HG03280 (cell line): ENCODE results near the gene PASK.
A peak's percentile ranks its signal among the peaks of the same experiment; 100 is the strongest.
"Not testable (repeated sequence)": the region's sequence is repeated elsewhere in the genome, so short reads cannot be mapped to it uniquely, and the experiment has no call there.

Experiments used
- ATAC-seq: cut with Tn5 transposase; IDR thresholded peaks from one replicate; pipeline ENCODE4 v1.9.1; 2021; ENCODE audit warnings: mild to moderate bottlenecking, moderate library complexity; ENCODE audit not compliant: unreplicated experiment

PASK gene

DNA sequence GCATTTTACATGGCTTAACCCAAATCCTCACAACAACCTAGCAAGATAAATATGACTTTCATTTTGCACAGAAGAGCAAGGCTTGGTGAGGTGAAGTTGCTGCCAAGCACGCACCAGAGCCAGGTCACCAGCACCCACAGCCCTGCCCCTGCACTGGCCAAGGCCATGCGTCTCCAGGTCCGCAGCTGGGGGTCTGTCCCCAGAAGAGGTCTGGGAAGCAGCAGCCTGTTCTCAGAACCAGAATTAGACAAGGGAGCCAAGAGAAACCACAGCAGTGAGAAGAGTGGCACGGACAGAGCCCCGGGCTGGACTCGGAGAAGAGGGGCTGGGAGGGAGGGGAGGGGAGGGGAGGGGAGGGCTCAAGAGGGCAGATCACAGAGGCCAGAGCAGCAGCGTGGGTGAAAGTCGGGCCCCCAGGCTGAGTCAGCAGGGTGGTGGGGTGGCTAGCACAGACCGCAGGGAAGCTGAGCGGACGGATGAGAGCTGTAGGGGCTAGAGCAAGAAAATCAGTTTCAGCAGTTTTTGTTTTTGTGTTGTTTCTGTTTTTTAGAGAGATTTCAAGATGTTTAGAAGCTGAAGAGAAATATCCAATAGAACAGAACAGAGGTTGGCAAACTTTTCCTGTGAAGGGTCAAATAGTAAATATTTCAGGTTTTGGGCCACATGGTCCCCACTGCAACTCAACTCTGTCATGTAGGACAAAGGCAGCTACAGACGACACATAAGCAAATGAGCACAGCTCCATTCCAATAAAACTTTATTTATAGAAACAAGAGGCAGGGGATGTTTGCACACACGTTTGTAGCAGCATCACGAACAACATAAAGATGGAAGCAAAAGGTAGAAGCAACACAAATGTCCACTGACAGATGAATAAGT is 39.8 kb downstream of the PASK start:
- no peak for ATAC-seq

DNA sequence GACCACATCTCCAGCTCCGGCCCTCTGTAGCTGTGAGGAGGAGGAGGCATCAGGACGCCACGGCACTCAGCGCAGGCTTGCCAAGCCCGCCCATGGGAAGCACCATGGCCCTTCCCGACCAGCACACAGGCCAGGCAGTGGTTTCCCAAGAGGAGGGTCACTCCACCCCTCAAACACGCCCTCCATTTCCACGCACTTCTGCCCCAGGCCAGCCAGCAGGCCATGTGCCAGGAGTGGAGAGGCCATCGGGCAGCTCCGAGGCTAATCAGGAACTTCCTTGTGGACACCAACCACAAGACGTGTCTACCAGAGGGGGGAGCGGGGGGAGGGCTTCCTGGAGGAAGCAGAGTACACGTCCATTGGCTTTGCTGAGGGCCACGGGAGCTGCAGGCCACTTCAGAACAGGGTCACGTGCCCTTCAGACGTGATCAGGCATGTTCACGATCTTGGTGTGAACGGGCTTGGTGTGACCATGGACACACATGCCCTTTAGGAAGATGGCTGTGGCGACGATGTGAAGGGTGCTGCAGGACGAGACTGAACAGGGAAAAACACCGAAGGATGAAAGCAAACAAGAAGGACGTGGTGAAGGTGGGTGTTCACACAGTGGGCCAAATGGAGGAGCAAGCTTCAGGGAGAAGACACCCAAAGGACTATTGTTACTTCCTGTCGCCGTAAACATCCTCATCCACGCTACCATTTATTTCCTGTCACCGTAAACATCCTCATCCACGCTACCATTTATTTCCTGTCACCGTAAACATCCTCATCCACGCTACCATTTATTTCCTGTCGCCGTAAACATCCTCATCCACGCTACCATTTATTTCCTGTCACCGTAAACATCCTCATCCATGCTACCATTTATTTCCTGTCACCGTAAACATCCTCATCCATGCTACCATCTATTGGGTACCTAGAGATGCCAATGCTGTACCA is 40.7 kb downstream of the PASK start:
- no peak for ATAC-seq

DNA sequence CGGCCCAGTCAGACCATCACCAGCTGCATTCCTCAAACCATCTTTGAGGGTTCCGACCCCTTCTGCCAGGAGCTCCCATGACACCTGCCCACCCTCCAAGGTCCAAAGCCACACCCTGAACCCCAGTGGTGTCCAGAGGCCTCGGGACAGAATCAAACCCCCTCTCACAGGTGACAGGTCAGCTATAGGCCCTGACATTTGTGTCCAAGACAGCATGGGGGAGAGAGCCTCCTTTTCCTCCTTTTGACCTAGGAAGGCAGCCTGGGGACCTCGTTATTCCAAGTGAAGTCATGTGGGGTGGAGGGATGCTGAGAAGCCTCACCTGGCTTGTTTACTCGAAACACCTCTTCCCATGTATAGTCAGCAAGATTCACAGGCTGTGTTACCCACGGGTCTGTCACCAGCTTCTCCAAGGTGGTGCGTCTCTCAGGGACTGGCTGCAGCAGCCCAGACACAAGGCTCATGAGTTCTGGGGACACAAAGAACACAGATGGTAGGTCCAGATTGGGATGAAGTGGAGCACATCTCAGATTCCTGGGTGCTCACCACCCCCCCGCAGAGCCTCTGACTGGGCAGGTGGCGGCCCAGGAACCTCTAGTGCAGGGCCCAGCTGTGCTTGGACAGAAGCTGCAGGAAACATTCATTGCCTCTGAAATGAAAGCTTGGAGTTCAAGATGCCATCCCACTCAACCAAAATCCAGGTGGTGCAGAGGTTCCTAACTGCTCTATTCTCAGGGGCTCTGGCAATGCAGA is 42.1 kb downstream of the PASK start:
- no peak for ATAC-seq

DNA sequence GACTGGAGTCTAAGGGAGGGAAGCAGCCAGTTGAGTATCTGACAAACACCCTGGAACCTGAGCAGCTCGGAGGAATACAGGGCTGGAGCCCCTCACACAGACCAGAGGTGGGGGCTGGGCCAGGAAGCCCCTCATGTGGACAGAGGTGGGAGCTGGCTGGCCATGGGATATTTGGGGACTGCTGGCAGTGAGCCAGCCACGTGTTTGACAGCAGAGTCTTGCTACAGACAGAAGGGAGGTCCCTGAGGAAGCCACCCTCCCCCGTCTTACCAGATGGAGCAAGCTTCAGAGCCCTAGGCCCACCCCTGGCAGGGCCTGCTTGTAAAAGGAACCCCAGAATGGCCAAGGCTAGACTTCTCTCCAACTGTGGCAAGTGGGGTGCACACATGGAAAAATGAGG is 43.6 kb downstream of the PASK start:
- no peak for ATAC-seq

GRCh38 chr2:241104611-241105010 is 44.7 kb downstream of the PASK start:
- ATAC-seq, result not testable (repeated sequence)

DNA sequence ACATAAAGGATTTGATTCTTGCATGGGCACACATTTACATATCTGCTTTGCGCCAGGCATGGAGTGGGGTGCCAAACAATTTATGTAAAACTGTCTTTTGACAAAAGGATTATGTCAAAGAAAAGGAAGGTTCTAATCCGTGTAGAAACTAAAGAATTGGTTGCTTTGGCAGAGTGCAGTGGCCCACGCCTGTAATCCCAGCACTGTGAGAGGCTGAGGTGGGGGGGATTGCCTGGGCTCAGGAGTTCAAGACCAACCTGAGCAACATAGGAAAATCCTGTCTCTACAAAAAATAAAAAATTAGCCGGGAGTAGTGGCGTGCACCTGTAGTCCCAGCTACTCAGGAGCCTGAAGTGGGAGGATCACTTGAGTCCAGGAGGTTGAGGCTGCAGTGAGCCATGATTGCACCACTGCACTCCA is 46.1 kb downstream of the PASK start:
- no peak for ATAC-seq

- peak; percentile 90 for ATAC-seq
These were observed 47.0 kb downstream of the PASK start, which contains the start of gene MTERF4 for GRCh38 chr2:241102239-241102803. Gene MTERF4, minus strand, starts transcription at chr2:241102287. Its CDS starts 14 bp downstream, at chr2:241102273.

GRCh38 chr2:241099246-241099645 is 50.0 kb downstream of the PASK start:
- no peak for ATAC-seq

DNA sequence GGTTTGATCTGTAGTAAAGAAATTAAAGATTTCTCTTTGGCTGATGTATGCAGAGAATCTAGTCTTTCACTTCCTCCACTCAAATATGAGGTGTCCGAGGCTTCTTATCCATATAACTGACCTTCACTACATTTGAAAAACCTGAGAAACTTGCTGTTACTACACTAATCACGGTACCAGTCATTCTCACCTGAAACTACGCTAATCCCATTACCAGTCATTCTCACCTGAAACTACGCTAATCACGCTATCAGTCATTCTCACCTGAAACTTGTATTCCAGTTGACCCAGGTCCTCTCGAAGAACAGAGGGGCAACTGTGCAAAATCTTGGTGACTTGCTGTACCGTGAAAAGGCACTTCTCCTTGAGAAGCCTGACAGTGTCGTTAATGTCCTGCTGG is 52.3 kb downstream of the PASK start:
- peak; percentile 54 for ATAC-seq

DNA sequence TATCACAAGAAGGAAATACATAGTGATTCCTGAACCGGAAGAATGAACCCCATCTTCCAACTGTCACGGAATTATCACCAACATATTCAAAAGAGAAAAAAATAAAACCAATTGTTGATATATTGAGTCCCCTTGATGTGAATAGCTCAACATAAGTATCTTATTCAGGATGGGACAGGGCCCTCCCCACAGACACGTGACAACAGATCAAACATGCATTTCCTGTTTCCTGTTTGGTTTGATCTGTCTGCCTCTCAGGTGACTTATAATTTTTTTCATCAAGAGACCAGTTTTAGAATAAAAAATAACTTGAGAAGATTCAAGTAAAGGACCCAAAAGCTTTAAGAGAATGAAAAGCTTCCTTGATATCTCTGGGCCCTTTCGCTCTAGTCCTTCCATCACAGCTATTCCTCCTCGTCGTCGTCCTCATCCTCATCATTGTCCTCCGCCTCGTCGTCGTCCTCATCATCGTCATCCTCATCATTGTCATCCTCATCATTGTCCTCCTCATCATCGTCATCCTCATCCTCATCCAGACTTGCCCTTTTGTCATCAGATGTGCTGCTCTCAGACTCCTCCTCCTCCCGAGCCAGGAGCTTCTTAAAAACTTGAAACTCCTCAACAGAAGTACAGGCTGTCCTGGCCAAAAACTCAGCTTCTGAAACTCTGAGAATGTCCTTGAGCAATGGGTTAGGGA is 53.5 kb downstream of the PASK start:
- ATAC-seq, result no peak

DNA sequence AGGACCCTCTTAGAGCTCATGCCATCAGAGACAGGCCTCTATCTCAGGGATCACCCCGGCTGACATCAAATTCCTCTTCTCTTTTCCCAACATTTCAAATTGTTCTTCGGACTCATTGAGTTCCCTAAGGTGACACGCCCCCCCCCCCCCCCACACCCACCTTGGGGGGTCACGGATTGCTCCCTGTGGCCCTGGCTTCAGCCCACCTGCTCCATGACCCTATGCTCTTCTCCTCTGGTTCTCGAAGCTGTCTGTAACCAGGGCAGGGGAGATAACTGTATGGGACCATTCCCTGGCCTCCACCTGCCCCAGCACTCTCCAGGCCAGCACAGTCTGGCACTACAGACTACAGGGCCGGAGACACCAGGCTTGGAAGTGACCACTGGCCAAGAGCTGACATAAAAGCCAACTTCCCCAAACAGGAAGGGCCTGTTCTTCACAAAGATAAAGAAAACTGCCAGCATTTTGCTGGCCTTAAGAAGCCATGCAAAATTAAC is 54.3 kb downstream of the PASK start:
- no peak for ATAC-seq

- no peak for ATAC-seq
These were observed 55.1 kb downstream of the PASK start for GRCh38 chr2:241094172-241094571.

DNA sequence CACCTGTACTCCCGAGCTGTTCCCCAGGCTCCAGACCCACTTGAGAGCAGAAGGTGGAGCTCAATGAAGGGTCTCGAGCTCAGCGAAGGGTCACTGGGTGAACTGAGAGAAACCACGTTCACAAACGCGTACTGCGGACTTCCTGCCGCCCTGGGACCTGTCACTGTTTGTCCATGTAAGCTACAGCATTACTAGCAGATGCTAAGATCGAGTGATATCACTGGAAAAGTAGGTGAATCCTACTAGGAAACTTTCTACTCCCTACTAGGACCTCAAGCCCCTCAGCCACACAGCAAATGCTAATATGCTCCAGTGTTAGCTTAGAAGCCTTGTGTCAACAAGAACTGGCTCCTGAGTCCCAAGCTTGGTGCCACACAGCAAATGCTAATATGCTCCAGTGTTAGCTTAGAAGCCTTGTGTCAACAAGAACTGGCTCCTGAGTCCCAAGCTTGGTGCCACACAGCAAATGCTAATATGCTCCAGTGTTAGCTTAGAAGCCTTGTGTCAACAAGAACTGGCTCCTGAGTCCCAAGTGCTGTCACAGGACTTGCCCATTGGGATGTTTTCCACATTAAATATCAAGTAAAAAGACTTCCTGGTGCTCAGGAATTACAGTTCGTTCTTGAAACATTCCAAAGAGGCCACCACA is 56.0 kb downstream of the PASK start:
- ATAC-seq, result not testable (repeated sequence)

DNA sequence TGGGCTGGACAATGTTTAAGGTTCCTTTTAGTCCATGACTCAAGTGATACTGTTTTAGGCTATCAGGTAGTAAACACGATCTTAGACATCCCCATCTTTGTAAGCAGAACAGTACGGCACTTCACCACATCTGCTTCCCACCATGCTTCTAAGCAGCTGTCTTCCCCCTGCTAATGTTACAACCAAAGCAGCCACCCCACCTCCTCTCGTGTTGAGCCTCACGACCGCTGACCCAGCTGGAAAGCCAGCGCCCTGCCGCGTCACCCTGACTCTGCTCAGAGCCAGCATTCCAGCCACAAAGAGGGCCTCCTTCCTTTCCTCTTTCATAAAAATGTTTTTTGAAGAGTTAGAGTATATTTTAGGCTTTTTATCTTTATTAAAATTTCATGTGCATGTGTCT is 56.6 kb downstream of the PASK start:
- no peak for ATAC-seq

- ATAC-seq, result no peak
These were observed 57.4 kb downstream of the PASK start for GRCh38 chr2:241091734-241092445.

- ATAC-seq, result no peak
These were observed 58.1 kb downstream of the PASK start for GRCh38 chr2:241091201-241091600.

GRCh38 chr2:241088791-241089732 is 60.2 kb downstream of the PASK start:
- ATAC-seq, result no peak

DNA sequence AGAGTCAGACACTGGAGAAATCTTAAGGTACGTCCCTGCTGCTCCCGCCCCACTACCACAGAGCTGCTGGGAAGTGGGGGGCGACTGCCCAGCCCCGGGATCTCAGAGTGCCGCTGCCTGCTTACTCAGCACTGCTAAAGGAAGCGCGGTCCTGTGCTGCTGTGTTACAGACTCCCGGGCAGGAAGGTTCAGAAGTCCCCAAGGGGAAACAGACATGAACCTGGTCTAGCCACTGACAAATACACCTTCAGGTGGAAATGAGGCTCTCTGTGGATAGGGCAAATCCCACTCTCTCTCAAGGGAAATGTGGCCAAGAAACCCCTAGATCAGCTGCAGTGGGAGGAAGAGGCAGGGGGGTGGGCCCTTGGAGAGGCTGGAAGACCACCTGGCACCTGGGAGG is 60.9 kb downstream of the PASK start:
- no peak for ATAC-seq
